K562 (cell line): Measurements from ENCODE around the gene CPNE6. TPM values are rescaled to one million over a fixed set of nuclear protein-coding genes. Genes with fewer than 3 reads are reported as not detected.
A peak's percentile ranks its signal among the peaks of the same experiment; 100 is the strongest.

Experiments
- ATAC-seq: fragments of 200-7000 bp; cut with Tn5 transposase; 3 replicates; pipeline ENCODE4 v1.9.1; 2020; ENCODE audit warnings: moderate library complexity
- BruUV-seq: library from RNA; stranded (reverse); fragments of 400-500 nt; replicated peaks from 2 replicates; lab custom pipeline; 2021; lab: Mats Ljungman, UMichigan
- CTCF ChIA-PET: fragments of 300-600 bp; formaldehyde crosslinking; extraction: SDS; loops from one replicate; lab custom pipeline; 2021; ENCODE audit warnings: low intra/inter-chr PET ratio; lab: Yijun Ruan, JAX
- POLR2A ChIA-PET: fragments of 300-600, 350-650 bp; sonication (Branson Sonifier 250); formaldehyde crosslinking; extraction: SDS; loops from one replicate; lab custom pipeline; 2021; ENCODE audit warnings: antibody characterized with exemption, inconsistent platforms; lab: Yijun Ruan, JAX
- DNase-seq, 4 experiments: peaks; one replicate each; pipeline versions ENCODE4 v3.0.0 to v3.0.0-alpha.2; 2011 to 2018; ENCODE audit warnings: low spot score in 3 of 4, mixed read lengths in 3 of 4; ENCODE audit errors: extremely low read depth in 1 of 4
- FAIRE-seq: peaks from 2 replicates; lab custom pipeline; 2011; peaks lifted over from hg19 to GRCh38; lab: Jason Lieb, UNC
- H2AFZ ChIP-seq: 2 replicates; pipeline ENCODE4 v1.6.0; 2011; ENCODE audit warnings: low read depth, low read length, control low read depth, inconsistent platforms
- H3K27ac ChIP-seq: fragments of 200-600 bp; 3 replicates; pipeline ENCODE4 v1.8.0; 2011; ENCODE audit warnings: low read depth, mild to moderate bottlenecking, control low read depth, inconsistent platforms, low read length, moderate library complexity, mixed read lengths; ENCODE audit errors: extremely low read depth
- H3K27me3 ChIP-seq, 2 experiments: fragments of 300-600 bp in 1 of 2; 2 replicates in 1 of 2; 3 replicates in 1 of 2; pipeline versions ENCODE4 v1.6.0 to v1.8.0; 2011; ENCODE audit warnings: inconsistent platforms in 2 of 2, low read length in 2 of 2, mild to moderate bottlenecking in 1 of 2, mixed read lengths in 1 of 2, moderate library complexity in 1 of 2; ENCODE audit not compliant: control insufficient read depth in 2 of 2, insufficient read depth in 2 of 2
- H3K36me3 ChIP-seq: fragments of 300-600 bp; 3 replicates; pipeline ENCODE4 v1.8.0; 2011; ENCODE audit warnings: mild to moderate bottlenecking, low read length, inconsistent platforms; ENCODE audit not compliant: control insufficient read depth, insufficient read depth
- H3K4me1 ChIP-seq, 2 experiments: fragments of 200-600 bp in 1 of 2; replicated peaks in 1 of 2; 2 replicates in 1 of 2; 3 replicates in 1 of 2; pipeline versions ENCODE4 v1.5.1 to v1.8.0; 2011; ENCODE audit warnings: inconsistent platforms in 2 of 2, low read length in 2 of 2, mild to moderate bottlenecking in 1 of 2, mixed read lengths in 1 of 2, moderate library complexity in 1 of 2; ENCODE audit not compliant: control insufficient read depth in 2 of 2, insufficient read depth in 2 of 2
- H3K4me2 ChIP-seq: 2 replicates; pipeline ENCODE4 v1.6.1; 2011; ENCODE audit warnings: low read length, control low read depth, inconsistent platforms, mixed read lengths; ENCODE audit not compliant: insufficient read depth
- H3K4me3 ChIP-seq: fragments of 200-600 bp; sonication (generic), shearing (Covaris generic); 2 replicates; pipeline ENCODE4 v1.5.1; 2016; ENCODE audit warnings: control low read depth, inconsistent platforms
- H3K79me2 ChIP-seq: fragments of 200-600 bp; 3 replicates; pipeline ENCODE4 v1.8.0; 2011; ENCODE audit warnings: low read length, inconsistent platforms; ENCODE audit not compliant: control insufficient read depth, insufficient read depth
- H3K9ac ChIP-seq, 2 experiments: 2 replicates each; pipeline versions ENCODE4 v1.6.0 to v1.6.1; 2011; ENCODE audit warnings: low read depth in 2 of 2, low read length in 2 of 2, control low read depth in 1 of 2, inconsistent platforms in 1 of 2, mild to moderate bottlenecking in 1 of 2, mixed read lengths in 1 of 2; ENCODE audit not compliant: insufficient read depth in 1 of 2
- H3K9me1 ChIP-seq: one replicate; pipeline ENCODE4 v1.6.0; 2011; ENCODE audit warnings: inconsistent platforms, mild to moderate bottlenecking, low read length, moderate library complexity; ENCODE audit not compliant: control insufficient read depth, insufficient read depth
- H3K9me3 ChIP-seq: replicated peaks from 2 replicates; pipeline ENCODE4 v1.5.1; 2011; ENCODE audit warnings: low read depth, low read length, inconsistent platforms; ENCODE audit not compliant: control insufficient read depth, insufficient read depth
- H4K20me1 ChIP-seq: replicated peaks from 2 replicates; pipeline ENCODE4 v1.6.1; 2011; ENCODE audit warnings: low read length, inconsistent platforms, mixed read lengths; ENCODE audit not compliant: control insufficient read depth, insufficient read depth
- BCOR ChIP-seq: fragments of 450-650 bp; IDR thresholded peaks from 2 replicates; pipeline ENCODE4 v1.6.1; 2016
- E2F3 ChIP-seq: fragments of 250-450 bp; sonication (Bioruptor Pico); IDR thresholded peaks from 2 replicates; pipeline ENCODE4 v1.4.0; 2020; ENCODE audit warnings: mild to moderate bottlenecking
- HMGXB4 ChIP-seq: sonication (generic); formaldehyde crosslinking; IDR thresholded peaks from 2 replicates; pipeline ENCODE4 v1.8.1; 2023; ENCODE audit warnings: mild to moderate bottlenecking, missing genetic modification reagents
- ZNF507 ChIP-seq: conservative IDR thresholded peaks from 2 replicates; pipeline ENCODE4 v1.6.1; 2017; ENCODE audit warnings: missing genetic modification characterization, missing compliant biosample characterization
- WGBS: fragments of 100-300 bp; shearing (Covaris generic); methylation state at CpG from one replicate; pipeline ENCODE4 v1.1.6; 2016; ENCODE audit warnings: low coverage, mixed read lengths; ENCODE audit not compliant: insufficient coverage; ENCODE audit errors: missing lambda C conversion rate; 5-methylcytosine and 5-hydroxymethylcytosine counted together
- in situ Hi-C: fragments of 300-500 bp; cut with MboI; formaldehyde crosslinking; loops from 4 replicates; pipeline ENCODE4 v1.15.0; 2018; ENCODE audit warnings: inconsistent platforms, mixed read lengths
- intact Hi-C: fragments of 100-400 bp; cut with micrococcal nuclease; formaldehyde crosslinking; loops from 2 replicates; pipeline ENCODE4 v1.14.2; 2022
- polyA plus RNA-seq, 8 experiments: library from polyadenylated mRNA; depleted of rRNA in 4 of 8; stranded (reverse) in 5 of 8; unstranded in 3 of 8; fragments of >200 nt; fragmentation: Nextera tagmentation in 2 of 8; fragmentation: Illumina TruSeq in 1 of 8; extraction: Ambion mirVana in 2 of 8; extraction: Trizol in 1 of 8; gene quantifications; 2 replicates each; pipeline versions ENCODE4 v1.2.1 to v1.2.3, GENCODE V29; 2011 to 2014; ENCODE audit warnings: inconsistent platforms in 1 of 8, missing spikeins in 1 of 8
- total RNA-seq, 7 experiments: library from RNA; depleted of rRNA in 6 of 7; stranded (reverse); fragments of >200 nt in 6 of 7; fragmentation: Illumina TruSeq in 2 of 7; extraction: Trizol in 2 of 7; gene quantifications; 2 replicates each; pipeline versions ENCODE4 v1.2.1 to v1.2.3, GENCODE V29; 2011 to 2021; ENCODE audit warnings: low replicate concordance in 1 of 7

Gene CPNE6
- total and polyA plus RNA-seq, 9 of the 15 experiments (the other 6 are each of a cell fraction or from before 2014, with no cell fraction given) = not detected

GRCh38 chr14:24067133-24068082 is 4.0 kb upstream of the CPNE6 start:
- H3K27ac ChIP-seq = no peak overlapping the region
- POLR2A ChIA-PET = interaction anchor here (0.5 to 0.9 kb wide), 2 partner anchors 26 to 145 kb away, joined by 3 to 7 read pairs; partner anchors contain the start of gene PCK2
- in situ Hi-C loops (no loop called here), intact Hi-C loops (no loop called here)
- peaks cover 0 to 45% of the 10 kb centered on the region in 2 experiments; a peak in 3 of 5 replicates for H3K27me3 ChIP-seq
- H3K4me1 ChIP-seq = no peaks in the 10 kb centered on the region; a peak in 1 of 5 replicates
- CTCF ChIA-PET = no interaction called here
- no peaks in the 10 kb centered on the region for H3K36me3 ChIP-seq
- no peak overlapping the region for H3K4me2 ChIP-seq
- FAIRE-seq = no peak
- ATAC-seq = peak; percentile 24; the same call in 2 of the 3 replicates
- H3K9me1 ChIP-seq = no peaks in the 10 kb centered on the region
- no peaks in the 10 kb centered on the region for H3K79me2 ChIP-seq
- TF ChIP-seq HMGXB4 (CRISPR knock-in tag) = no peak
- no peak for TF ChIP-seq E2F3
- no peak for TF ChIP-seq BCOR
- TF ChIP-seq ZNF507 = no peak
- 9% methylated on average over 10 of the region's 12 CpGs for WGBS
- DNase-seq = no peak
- no peaks in the 10 kb centered on the region for H3K9me3 ChIP-seq
- no peak overlapping the region for H3K4me3 ChIP-seq
- H2AFZ ChIP-seq = no peak overlapping the region
- no peak overlapping the region for H3K9ac ChIP-seq
- no peaks in the 10 kb centered on the region for H4K20me1 ChIP-seq
- no TSS peak for BruUV-seq
